Measurements from ENCODE around the gene FOXL3. TPM values are rescaled to one million over a fixed set of nuclear protein-coding genes. Genes with fewer than 3 reads are reported as not detected.
"Not testable (repeated sequence)": the region's sequence is repeated elsewhere in the genome, so short reads cannot be mapped to it uniquely, and the experiment has no call there.

FOXL3 gene
- total RNA-seq, 1 experiment from 2014 or later, result not detected

DNA sequence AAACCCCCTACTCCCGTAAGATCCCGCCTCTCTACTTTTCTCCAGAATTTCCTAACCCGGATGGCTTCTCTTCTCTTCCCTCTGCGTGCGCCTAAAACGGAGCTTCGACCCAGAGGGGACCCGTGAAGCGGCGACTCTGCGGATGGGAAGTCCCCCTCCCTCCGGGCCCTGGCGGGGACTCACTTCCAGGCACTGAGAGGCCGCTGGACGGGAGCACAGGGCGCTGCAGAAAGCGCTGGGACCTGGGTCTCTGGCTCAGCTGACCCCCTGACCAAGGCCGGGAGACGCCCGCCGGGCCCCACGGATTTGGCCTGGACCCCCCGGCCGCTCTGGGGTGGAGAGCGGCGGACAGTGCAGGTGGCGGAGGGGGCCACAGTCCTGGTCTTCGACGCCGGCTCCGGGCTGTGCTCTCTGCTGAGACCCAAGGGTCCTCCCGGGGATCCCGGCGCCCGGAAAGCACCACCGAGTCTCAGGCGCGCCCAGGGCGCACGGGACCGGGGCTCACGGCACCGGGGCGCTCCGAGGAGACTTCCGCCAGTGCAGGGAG is 688 bp upstream of the FOXL3 start:
- no peak for DNase-seq (ENCODE audit: low read depth)

DNA sequence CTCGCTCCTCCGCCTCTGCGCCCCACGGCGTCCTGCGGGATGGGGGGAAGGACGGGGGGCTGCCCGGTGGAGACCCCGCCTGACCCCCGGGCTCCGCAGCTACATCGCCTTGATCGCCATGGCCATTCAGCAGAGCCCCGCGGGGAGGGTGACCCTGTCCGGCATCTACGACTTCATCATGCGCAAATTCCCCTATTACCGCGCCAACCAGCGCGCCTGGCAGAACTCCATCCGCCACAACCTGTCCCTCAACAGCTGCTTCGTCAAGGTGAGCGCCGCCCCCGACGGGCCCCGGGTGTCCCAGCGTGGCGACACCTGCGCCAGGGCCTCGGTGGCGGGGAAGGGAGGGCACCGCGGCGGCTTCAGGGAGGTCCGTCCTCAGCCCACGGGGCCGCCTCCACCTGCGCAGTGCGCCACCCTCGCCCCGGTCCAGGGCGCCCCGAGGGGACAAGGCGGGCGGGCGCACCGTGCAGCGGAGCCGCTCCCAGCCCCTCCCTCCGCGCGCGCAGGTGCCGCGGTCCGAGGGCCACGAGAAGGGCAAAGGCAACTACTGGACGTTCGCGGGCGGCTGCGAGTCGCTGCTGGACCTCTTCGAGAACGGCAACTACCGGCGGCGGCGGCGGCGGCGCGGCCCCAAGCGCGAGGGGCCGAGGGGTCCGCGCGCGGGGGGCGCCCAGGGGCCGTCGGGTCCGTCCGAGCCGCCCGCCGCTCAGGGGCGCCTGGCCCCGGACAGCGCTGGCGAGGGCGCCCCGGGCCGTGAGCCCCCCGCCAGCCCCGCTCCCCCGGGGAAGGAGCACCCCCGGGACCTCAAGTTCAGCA is 793 bp downstream of the FOXL3 start:
- no peak for DNase-seq (ENCODE audit: low read depth)

DNA sequence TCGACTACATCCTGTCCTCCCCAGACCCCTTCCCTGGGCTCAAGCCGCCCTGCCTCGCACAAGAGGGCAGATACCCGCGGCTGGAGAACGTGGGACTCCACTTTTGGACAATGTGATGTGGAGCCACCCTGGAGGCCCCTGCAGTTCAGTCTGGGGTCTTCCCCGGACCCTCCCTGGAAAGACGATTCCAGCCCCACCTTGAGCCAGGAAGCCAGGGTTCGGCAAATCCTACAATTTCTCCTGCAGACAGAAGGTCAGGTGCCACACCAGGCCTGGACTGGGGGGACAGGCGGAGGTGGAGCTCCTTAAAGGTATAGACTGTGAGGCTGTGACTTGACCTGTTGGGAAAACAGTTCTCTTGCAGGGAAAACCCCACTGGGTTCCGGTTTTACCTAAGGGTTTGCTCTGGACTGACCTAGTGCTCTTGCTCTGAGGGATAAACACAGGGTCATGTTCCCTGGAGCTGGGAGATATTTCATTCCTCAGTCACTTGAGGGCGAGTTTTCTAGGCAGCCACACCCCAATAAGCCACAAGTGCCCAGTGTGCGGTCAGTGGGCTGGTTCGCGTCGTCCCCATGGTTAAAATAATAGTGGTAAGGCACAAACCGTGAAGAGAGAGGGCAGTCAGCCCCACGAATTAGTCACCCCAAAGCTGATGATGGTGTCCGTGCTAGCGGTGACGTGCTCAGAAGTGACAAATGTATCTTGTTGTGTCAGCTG is 1.6 kb downstream of the FOXL3 start:
- DNase-seq (ENCODE audit: low read depth), result peak; percentile 57

DNA sequence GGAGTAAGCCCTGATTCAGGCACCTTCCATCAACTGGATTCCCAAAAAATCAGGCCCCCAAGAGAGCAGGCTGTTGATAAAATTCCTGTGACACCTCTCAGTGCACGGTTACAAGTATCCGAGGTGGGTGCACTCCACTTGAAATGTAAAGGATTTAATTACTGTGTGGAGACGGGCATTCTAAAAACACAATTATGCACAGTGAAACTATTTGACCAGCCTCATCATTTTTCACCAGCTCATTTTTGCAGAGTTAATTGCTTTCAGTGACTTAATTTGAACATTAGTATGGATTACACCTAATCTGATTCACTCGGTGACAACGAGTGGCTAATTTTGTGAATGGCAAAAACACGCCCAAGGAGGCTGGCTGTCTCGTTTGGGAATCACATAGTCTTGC is 2.3 kb downstream of the FOXL3 start:
- no peak for DNase-seq (ENCODE audit: low read depth)

DNA sequence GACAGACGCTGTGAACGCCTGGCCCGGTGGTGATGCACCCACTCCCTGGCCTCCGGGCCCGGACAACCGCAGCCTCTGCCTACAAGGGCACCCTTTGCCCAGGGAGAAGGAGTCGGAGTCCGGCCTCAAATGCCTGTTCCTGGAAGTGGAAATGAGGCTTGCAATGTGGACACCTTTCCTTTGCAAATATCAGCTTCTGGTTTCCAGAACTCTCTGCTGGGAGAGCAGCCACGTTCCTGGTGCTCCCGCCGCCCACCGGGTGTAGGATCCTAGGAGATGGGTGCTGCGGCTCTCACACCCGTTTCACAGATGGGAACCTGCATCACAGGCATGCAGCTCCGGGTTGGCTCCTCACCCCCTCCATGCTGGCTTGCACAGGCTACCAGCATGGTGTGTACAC is 2.9 kb downstream of the FOXL3 start:
- no peak for DNase-seq (ENCODE audit: low read depth)

DNA sequence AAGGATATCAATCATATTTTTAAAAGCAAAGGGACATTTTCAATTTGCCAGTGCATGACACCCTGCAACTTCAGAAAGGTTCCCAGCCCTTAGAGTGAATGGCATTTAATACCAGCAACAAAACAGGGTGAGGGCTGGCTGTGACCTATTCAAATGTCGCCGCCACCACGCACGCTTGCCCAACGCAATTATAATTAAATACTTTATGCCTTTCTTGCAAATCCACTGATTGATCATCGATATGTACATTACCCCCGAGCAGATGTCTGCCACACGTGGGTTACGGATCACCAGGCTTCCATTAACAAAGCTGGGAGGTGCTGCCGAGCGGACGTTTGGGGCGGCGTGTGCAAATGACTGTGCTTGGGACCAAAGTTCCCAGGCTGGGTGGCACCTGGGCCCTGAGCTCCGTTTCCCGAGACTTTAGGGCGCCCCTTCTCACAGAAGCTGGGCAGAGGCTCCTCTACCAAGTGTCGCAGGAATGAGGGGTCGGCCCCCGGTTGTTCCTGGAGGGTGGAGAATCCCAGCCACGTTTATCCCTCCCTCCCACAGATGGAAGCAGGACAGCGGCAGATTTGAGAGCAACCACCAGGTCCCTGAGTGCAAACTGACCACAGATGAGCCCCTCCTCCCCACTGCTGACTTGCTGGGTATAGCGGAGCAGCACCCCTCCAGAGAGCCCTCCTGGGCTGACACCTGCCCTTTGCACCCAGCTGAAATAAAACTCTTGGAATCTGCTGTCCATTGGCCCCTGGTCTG is 3.9 kb downstream of the FOXL3 start:
- DNase-seq (ENCODE audit: low read depth), result no peak

DNA sequence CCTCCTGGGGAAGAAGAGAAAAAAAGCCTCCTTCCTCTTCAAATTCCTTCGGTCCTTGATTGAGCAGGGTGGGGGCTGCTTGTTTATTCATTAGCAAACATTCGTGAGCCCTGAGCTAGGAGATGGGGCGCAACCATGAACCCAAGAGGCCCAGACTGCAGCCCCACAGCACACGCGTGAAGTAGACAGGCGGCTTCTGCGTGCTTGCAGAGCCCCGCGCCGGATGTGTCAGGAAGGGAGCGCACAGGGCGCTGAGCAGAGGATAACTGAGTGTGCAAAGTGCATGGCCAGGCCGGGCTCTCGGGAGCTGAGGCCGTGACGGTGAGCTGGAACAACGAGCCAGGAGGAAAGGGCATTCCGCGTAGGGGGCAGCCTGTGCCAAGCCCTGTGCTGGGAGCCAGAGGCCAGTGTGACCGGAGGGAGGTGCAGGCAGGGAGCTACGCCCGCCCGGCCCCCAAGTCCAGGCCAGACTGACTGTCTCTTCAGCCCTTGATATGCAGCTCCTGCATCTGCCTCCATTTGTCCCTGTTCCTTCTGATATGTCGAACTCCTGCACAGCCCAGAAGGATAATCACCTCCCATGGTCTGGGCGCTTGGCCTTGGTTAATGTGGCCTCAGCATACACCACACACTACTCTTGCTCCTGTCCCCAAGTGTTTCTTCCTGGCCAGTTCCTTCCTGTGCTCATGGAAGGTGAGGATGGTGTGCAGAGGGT is 4.6 kb downstream of the FOXL3 start:
- no peak for DNase-seq (ENCODE audit: low read depth)

DNA sequence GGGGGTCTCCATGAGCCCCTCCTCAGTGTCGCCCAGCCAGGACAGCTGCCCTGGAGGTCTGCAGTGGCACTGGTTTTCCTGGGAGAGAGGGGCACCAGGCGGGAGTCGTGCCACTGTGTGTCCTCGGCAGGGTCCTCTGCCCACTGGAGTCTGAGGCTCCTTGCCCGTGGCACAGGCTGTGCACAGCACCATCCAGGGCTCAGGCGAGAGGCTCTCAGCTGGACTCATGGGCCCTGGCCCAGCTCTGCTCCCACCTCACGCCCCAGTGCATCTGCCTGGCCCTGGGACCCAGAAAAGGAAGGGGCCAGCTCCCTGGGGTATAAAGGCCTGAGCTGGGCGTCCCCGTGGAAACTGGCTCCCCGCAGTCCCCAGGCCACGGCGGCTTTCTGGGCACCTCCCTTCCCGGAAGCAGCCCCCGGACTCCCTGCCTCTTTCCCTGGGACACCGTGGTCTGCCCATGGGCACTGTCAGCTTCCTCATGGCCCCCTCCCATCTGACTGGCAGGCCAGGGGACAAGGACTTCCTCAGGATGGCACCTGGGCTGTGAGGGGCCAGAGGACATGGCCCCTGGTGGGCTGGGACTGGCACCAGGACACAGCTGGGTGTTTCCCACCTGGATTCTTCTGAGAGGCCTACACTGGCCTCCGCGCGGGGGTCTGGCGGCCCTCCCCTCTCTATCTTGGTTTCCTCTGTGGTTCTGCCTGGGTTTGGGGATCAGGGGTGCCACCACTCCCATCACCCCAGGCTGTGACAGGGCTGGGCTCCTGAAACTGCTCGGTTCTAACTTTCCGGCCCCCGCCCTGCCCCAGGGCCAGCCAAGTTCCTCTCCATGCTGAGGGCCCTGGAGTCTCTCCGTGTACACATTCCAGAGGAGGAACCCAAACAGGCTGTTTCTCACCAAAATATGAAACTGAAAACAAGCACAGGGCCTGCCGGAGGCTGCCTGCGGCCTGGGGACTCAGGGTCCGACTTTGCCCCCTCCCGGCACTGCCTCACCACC is 5.5 kb downstream of the FOXL3 start:
- DNase-seq (ENCODE audit: low read depth), result no peak

DNA sequence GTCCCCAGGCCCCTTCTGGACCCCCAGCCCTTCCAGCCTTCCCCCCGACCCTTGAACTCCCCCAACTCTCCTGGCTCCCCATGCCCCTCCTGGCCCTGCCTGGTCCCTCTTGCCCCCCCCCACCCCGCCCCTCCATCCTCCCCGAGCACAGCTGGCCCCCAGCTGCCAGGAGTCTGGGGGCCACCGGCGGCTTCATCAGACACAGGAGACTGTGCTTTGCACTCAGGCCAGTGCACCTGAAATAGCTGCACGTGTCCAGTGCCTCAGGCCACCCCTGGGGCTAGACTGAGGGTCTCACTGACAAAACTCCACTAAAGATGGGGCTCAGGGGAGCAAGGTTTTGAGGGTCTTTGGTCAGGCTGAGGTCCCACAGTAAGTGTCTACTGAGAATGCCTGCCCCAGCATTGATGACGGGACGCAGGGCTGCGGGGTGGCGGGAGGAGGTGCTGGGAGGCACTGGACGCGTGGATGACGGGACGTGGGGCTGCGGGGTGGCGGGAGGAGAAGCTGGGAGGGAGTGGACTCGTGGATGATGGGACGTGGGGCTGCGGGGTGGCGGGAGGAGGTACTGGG is 6.5 kb downstream of the FOXL3 start:
- no peak for DNase-seq (ENCODE audit: low read depth)

DNA sequence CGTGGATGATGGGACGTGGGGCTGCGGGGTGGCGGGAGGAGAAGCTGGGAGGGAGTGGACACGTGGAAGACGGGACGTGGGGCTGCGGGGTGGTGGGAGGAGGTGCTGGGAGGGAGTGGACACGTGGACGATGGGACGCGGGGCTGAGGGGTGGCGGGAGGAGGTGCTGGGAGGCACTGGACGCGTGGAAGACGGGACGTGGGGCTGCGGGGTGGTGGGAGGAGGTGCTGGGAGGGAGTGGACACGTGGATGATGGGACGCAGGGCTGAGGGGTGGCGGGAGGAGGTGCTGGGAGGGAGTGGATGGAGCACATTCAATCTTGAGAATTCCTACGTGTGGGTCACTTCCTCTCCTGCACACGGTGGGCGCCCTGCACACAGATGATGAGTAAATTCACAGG is 7.2 kb downstream of the FOXL3 start:
- DNase-seq (ENCODE audit: low read depth), result not testable (repeated sequence)

DNA sequence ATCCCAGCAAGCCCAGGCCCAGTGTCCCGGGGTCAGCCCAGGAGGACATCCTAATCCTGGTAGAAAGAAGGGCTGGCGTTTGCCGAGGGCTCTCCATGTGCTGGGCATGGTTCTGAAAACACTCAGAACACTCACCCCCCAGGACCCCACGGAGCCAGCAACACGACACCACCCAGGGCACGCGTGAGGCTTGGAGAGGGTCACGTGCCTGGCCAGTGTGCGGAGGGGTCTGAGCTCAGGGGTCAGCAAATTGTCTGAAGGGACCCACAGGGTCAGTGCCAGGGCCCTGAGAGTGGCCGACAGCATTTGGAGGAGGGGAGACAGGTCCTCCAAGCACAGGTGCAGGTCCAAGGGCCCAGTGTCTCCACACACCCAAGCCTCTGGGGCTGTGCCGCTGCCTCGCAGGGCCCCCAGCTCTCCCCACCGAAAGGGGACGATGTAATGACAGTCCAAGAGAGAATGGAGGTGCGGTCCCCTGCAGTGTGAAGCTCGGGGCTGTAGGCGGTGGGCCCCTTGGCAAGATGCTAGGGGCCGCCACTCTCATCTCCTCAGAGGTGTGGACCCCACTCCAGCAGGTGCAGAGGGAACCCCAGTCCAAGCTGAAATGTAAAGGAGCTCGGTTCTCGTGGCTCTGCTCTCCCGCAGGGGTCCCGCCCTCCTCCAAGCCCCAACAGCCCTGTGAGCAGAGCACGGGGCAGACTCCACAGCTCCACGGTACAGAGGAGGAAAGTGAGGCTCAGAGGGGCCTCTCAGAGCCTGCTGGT is 7.8 kb downstream of the FOXL3 start:
- no peak for DNase-seq (ENCODE audit: low read depth)

DNA sequence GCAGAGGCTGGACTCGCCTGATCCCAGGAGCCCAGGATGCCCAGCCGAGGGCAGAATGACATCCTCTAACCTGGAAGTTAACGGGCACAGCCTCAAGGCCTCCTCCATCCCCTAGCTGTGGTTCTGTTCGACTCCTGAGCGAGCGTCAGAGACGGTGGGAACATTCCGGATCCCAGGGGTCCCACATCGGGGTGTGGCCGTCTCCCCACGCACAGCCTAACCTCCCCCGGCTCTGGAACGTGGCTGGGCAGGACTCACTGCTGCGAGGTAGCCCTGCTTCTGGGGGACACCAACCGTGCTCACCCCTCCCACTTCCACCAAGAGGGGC is 8.4 kb downstream of the FOXL3 start:
- no peak for DNase-seq (ENCODE audit: low read depth)

DNA sequence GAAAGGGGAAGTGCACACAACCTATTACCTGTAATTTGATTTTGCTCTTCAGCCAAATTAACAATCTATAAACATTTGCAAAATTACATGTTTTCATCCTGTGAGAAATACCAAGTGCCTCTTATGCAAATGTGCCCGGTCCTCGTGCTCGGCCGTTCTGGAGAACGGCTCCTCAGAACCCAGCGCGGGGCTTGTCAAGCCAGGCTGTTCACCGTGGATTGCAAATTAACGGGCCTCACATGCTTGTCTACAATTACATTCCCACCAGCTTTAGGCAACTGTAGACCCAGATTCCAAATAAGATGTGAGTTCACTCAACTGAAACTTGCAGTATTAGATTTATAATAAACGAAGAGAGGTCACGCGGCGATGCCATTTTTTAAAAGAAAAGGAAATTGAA is 8.8 kb downstream of the FOXL3 start:
- DNase-seq (ENCODE audit: low read depth), result no peak

DNA sequence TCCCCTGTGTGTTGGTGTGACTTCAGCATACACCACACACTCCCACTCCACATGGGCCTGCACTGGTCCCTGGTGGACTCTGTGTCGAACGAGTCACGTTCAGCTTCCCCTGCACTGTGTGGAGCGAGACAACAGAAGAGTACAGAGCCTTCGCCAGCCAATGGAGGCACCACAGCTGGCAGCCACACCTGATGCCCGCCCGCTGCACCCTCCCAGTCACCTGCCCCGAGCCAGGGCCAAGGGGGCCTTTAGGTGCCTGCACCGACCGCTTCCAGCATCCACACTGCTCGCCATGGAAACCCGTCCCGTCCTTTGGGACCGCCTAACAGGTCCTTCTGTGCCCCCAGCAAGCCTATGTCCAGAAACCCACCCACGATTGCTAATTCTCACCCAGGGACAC is 9.2 kb downstream of the FOXL3 start:
- no peak for DNase-seq (ENCODE audit: low read depth)

DNA sequence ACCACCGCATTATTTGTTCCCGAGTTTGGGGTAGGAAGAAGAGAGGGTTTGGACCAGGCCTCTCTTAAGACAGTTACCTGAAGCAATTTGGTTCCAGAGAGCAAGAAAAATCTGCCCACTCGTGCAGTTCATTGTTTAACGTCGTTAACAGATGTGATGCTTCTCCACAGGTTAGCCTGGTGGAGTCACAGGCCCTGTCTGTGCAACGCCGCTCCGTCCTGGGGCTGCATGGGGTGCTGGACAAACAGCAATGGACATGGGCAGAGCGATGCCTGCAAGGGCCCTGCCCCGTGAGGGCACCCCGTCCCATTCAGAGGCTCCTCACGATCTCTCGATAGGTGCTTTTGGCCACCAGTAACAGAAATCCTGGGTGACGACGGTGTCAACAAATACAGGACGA is 9.7 kb downstream of the FOXL3 start:
- no peak for DNase-seq (ENCODE audit: low read depth)

DNA sequence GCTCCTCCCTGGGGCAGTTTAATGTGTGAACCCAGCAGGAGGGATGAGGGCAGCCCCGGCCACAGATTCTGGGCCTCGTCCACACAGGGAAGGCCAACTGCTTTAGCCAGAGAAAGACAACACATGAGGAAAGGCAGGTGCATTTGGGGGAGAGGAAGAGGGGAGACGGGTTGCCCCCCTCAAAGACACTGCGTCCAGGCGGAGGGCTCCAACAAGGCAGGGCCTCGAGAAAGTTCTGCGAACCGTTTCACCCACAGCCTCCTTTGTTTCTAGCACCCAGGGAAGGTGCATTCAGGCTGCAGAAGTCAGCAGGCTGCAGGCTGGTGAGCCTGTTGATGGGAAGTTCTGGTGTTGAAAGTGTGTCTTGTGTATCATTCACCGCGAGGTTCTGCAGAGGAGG is 10.1 kb downstream of the FOXL3 start:
- no peak for DNase-seq (ENCODE audit: low read depth)

DNA sequence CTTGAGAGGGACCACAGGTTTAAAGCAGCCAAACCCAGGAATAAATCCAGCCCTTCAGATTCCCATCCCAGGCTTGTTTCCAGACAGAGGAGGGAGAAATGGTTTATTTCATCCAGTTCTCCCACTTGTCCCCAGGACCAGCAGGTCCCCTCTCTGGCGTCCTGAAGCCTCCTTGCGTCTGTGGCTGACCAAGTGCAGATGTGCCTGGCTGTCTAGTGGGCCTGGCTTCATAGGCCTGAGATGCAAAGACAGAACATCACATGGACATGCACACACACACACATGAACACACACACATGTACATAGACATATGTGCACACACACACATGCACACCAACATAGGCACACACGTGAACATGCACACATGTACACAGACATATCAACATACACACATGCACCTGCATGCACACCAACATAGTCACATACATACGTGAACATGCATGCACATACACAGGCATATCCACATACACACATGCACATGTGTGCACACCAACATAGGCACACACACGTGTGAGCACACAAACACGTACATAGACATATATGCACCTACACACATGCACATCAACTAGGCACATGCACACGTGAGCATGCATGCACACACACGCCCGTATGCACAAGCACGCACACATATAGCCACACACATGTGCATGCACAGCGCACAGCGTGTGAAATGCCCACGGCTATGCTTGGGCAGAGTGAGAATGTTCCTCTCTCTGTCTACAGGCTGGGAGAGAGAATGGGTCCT is 10.7 kb downstream of the FOXL3 start:
- DNase-seq (ENCODE audit: low read depth), result no peak

DNA sequence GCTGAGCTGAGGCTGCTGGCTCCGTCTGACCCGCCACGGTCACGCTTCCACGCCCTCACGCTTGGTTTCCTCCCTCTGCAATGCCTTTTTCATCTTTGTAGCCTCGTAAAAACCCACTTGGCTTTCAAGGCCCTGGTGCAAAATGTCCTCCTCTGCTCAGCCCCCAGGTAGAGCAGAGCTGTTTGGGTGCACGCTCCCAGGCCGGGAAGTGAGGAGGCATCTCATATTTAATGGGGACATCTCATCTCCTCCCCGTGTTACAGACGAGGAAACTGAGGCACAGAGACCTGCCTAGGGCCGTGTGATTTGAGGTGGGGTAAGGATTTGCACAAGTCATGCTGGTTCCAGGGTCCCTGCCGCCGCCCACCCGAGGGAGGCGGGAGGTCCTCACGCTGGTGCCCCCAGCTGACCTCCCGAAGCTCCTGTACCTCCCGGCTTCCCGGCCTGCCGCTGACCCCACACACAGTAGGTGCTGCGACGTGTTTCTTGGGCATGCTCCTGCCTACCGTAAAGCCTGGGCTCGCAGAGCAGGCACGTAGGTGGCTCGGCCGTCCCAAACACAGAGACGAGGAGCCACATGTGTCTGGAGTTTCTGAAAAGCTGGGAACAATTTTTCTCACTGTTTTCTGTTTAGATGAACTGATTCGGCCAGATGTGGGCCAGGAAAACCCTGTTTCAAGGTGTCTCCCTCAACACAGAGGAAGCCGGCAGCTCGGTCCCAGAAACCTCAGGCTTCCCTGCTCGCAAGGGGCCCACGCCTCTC is 11.5 kb downstream of the FOXL3 start:
- no peak for DNase-seq (ENCODE audit: low read depth)
